Measurements from ENCODE around the gene DYNC1H1.

DNA sequence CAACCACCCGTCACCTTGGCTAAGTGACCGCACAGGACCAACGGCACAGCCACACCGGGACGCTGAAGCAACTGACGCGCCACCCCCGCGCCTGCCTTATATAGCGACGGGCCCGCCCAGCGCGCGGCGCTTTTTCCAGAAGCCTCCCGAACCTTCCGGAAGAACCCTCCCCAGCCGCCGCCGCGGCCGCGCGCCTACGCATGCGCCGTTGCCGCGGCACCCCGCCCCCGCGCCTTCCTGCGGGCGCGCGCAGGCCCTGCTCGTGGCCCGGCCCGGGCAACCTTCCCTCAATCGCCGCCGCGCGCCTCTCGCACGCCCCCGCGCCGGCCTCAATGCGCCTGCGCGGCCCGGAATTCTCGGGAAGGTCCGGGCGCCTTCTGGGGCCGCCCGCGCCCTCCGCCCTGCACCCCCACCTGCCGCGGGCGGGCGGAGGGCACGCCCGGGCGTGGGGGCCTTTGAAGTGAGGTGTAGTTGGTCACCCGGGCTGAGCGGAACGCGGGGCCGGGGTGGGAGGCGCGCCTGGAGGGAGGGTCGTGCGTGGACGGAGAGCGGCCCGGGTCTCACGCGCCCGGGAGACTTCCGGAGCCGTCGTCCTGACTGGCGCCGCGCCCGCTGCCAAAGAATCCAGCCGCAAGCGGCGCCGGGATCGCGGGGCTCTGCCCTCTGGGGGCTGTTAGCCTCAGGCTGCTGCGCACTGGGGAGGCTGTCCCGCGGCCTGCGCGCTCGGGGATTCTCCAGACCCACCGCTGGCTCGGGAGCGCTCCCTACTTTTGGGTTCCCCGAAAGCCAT, 122.8 kb downstream of the DYNC1H1 start, which contains the start of gene HSP90AA1:
- TF ChIP-seq, protein P1, sequence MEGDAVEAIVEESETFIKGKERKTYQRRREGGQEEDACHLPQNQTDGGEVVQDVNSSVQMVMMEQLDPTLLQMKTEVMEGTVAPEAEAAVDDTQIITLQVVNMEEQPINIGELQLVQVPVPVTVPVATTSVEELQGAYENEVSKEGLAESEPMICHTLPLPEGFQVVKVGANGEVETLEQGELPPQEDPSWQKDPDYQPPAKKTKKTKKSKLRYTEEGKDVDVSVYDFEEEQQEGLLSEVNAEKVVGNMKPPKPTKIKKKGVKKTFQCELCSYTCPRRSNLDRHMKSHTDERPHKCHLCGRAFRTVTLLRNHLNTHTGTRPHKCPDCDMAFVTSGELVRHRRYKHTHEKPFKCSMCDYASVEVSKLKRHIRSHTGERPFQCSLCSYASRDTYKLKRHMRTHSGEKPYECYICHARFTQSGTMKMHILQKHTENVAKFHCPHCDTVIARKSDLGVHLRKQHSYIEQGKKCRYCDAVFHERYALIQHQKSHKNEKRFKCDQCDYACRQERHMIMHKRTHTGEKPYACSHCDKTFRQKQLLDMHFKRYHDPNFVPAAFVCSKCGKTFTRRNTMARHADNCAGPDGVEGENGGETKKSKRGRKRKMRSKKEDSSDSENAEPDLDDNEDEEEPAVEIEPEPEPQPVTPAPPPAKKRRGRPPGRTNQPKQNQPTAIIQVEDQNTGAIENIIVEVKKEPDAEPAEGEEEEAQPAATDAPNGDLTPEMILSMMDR (IDR thresholded peaks at IDR 0.05 in 4 of 5, conservative IDR thresholded peaks at IDR 0.05 in 1 of 5): peak in 2 of 5 experiments; percentile 25 to 32
- peak; percentile 97 to 99 for TF ChIP-seq POLR2A (IDR thresholded peaks at IDR 0.05)
